Measurements from ENCODE around the gene TMEM40.

DNA sequence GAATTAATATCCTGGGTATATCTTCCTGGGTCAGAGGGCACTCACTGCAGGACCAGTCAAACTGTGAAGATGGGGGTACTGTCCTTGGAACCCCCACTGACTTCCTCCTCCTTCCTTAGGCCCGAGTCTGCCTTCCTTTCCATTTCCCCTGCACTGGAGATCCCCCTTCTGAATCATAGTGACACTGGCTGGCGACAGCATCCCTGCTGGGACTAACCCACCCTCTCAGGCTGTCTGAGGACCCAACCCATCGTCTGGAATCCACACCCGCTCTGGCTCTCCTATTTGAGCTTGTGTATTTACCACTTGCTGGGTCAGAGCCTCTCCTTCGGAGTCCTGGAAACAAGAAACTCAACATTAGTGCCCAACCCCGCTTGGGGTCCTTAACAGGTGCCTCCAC lies 21.2 kb downstream of the TMEM40 start:
- TF ChIP-seq ZNF331 (CRISPR knock-in tag; IDR thresholded peaks at IDR 0.05; ENCODE audit: low read depth) (no peak), CTCF (conservative IDR thresholded peaks at IDR 0.05; ENCODE audit: low read depth in 2 of 2) (no peak), EZH2 (IDR thresholded peaks at IDR 0.05; ENCODE audit: low read depth, unreplicated experiment) (no peak)

Data from GM23338 (cell line).